GM19372 (cell line): Measurements from ENCODE around the gene HOXC9.

Experiments used
- ATAC-seq: cut with Tn5 transposase; IDR thresholded peaks from one replicate; pipeline ENCODE4 v1.9.1; 2021; ENCODE audit warnings: mild to moderate bottlenecking, low read depth, moderate library complexity; ENCODE audit not compliant: unreplicated experiment

The HOXC9 gene

GRCh38 chr12:54049108-54049507, 49.1 kb downstream of the HOXC9 start:
- ATAC-seq, result no peak

GRCh38 chr12:54050482-54050810, 50.5 kb downstream of the HOXC9 start:
- no peak for ATAC-seq

- ATAC-seq, result no peak
Measured at GRCh38 chr12:54051026-54051842, 51.3 kb downstream of the HOXC9 start.

- ATAC-seq, result no peak
Measured at GRCh38 chr12:54051874-54052437, 52.0 kb downstream of the HOXC9 start.

GRCh38 chr12:54052438-54053002, 52.6 kb downstream of the HOXC9 start:
- ATAC-seq, result no peak
